ENCODE data around the gene B3GALNT1.

DNA sequence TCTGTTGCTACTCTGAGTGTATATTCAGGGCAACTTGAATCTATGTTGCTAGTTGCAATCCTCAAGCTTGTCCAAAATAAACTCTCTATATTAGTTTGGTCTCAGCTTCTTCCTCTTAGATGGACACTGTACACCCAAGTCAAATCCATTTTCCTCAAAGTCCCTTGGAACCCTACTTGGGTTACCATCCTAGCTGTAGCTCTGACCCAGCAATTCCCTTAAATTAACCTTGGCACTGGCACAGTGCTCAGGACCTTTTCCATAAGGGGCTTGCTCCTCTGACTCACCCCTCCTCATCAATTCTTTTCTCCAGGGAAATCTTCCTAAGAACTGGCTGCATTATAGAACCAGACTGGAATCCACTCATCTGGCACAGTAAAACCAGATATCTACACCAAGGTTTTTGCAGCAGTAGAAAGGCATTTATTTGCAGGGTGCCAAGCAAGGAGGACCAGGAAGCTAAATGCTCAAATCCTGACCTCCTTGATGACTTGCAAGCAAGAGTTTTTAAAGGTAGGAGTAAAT lies 44.9 kb upstream of the B3GALNT1 start:
- no peak for TF ChIP-seq TAF1 (IDR thresholded peaks at IDR 0.05; ENCODE audit: borderline replicate concordance, low read depth, low read length)
- no peak for TF ChIP-seq POLR2AphosphoS5 (IDR thresholded peaks at IDR 0.05; ENCODE audit: low read depth, low read length)
- TF ChIP-seq POLR2A (IDR thresholded peaks at IDR 0.05; ENCODE audit: low read depth, low read length): no peak

All from GM12892 (cell line).